SK-N-SH (cell line): ENCODE results near the gene ZFP92. TPM values are rescaled to one million over a fixed set of nuclear protein-coding genes. Genes with fewer than 3 reads are reported as not detected.

ENCODE experiments used
- CTCF ChIA-PET: fragments of 300-600, 350-600 bp; formaldehyde crosslinking; extraction: SDS; loops from one replicate; lab custom pipeline; 2021; lab: Yijun Ruan, JAX
- POLR2A ChIA-PET: fragments of 350-600 bp; sonication (Branson Sonifier 250); formaldehyde crosslinking; extraction: SDS; loops from one replicate; lab custom pipeline; 2020; ENCODE audit warnings: antibody characterized with exemption, inconsistent platforms; lab: Yijun Ruan, JAX
- DNase-seq: peaks from one replicate; pipeline ENCODE4 v3.0.0; 2012
- H2AFZ ChIP-seq: fragments of 200-600 bp; sonication (generic); 2 replicates; pipeline ENCODE4 v1.8.1; 2016; ENCODE audit warnings: antibody characterized with exemption, mild to moderate bottlenecking, low read depth
- H3F3A ChIP-seq: fragments of 200-600 bp; sonication (generic); replicated peaks from 2 replicates; pipeline ENCODE3; 2016; ENCODE audit warnings: antibody characterized with exemption, mild to moderate bottlenecking; ENCODE audit not compliant: insufficient read depth
- H3K27ac ChIP-seq, 2 experiments: fragments of 200-500 bp in 1 of 2; fragments of 200-600 bp in 1 of 2; sonication (Bioruptor generic) in 1 of 2; sonication (generic), shearing (Covaris generic) in 1 of 2; 2 replicates each; pipeline versions ENCODE4 v1.5.1 to v1.6.1; 2014 to 2016; ENCODE audit warnings: low read depth in 2 of 2, inconsistent platforms in 1 of 2, low read length in 1 of 2, mild to moderate bottlenecking in 1 of 2, mixed read lengths in 1 of 2
- H3K27me3 ChIP-seq: fragments of 200-600 bp; sonication (generic), shearing (Covaris generic); 2 replicates; pipeline ENCODE4 v1.6.1; 2016; ENCODE audit warnings: mixed run types; ENCODE audit not compliant: insufficient read depth
- H3K36me3 ChIP-seq, 2 experiments: fragments of 200-500 bp in 1 of 2; fragments of 200-600 bp in 1 of 2; sonication (Bioruptor generic) in 1 of 2; sonication (generic) in 1 of 2; replicated peaks in 1 of 2; 2 replicates each; pipeline versions ENCODE3 to v1.5.1; 2014 to 2016; ENCODE audit warnings: low read length in 1 of 2, mild to moderate bottlenecking in 1 of 2; ENCODE audit not compliant: insufficient read depth in 2 of 2, control insufficient read depth in 1 of 2
- H3K4me1 ChIP-seq, 2 experiments: fragments of 200-500 bp in 1 of 2; fragments of 200-600 bp in 1 of 2; sonication (Bioruptor generic) in 1 of 2; sonication (generic), shearing (Covaris generic) in 1 of 2; 2 replicates each; pipeline versions ENCODE4 v1.5.1 to v1.6.1; 2014 to 2016; ENCODE audit warnings: low read depth in 1 of 2, low read length in 1 of 2, mixed run types in 1 of 2; ENCODE audit not compliant: insufficient read depth in 2 of 2, control insufficient read depth in 1 of 2
- H3K4me2 ChIP-seq: fragments of 200-600 bp; sonication (generic), shearing (Covaris generic); 2 replicates; pipeline ENCODE4 v1.6.1; 2017; ENCODE audit warnings: mixed run types
- H3K4me3 ChIP-seq, 2 experiments: fragments of 200-500 bp in 1 of 2; fragments of 200-600 bp in 1 of 2; sonication (Bioruptor generic) in 1 of 2; sonication (generic), shearing (Covaris generic) in 1 of 2; 2 replicates each; pipeline versions ENCODE4 v1.5.1 to v1.8.1; 2014 to 2016; ENCODE audit warnings: low read depth in 2 of 2, inconsistent platforms in 1 of 2, low read length in 1 of 2, mild to moderate bottlenecking in 1 of 2, mixed read lengths in 1 of 2, moderate library complexity in 1 of 2
- H3K79me2 ChIP-seq: fragments of 200-600 bp; sonication (generic); 2 replicates; pipeline ENCODE4 v1.8.1; 2017; ENCODE audit warnings: mild to moderate bottlenecking; ENCODE audit not compliant: insufficient read depth
- H3K9ac ChIP-seq: fragments of 200-600 bp; sonication (generic); 2 replicates; pipeline ENCODE4 v1.6.1; 2017; ENCODE audit warnings: mixed run types
- H3K9me2 ChIP-seq: fragments of 200-600 bp; sonication (generic); 2 replicates; pipeline ENCODE4 v1.6.1; 2017; ENCODE audit warnings: mixed run types
- H3K9me3 ChIP-seq: fragments of 200-600 bp; sonication (generic); 2 replicates; pipeline ENCODE4 v1.6.1; 2017; ENCODE audit warnings: mixed run types, mild to moderate bottlenecking, moderate library complexity
- H4K20me1 ChIP-seq: fragments of 200-600 bp; sonication (generic); 2 replicates; pipeline ENCODE4 v1.6.1; 2017; ENCODE audit warnings: mild to moderate bottlenecking, mixed run types; ENCODE audit not compliant: insufficient read depth
- CHD2 ChIP-seq: fragments of 150-350 bp; IDR thresholded peaks from 2 replicates; pipeline ENCODE4 v1.6.1; 2018; ENCODE audit warnings: low read length; ENCODE audit not compliant: partially characterized antibody
- ELF1 ChIP-seq: IDR thresholded peaks from 2 replicates; pipeline ENCODE4 v1.4.0; 2012
- EZH2phosphoT487 ChIP-seq: fragments of 200-600 bp; sonication (generic); IDR thresholded peaks from 2 replicates; pipeline ENCODE4 v1.6.1; 2017; ENCODE audit warnings: low read depth, mixed run types, mild to moderate bottlenecking, antibody characterized with exemption, moderate library complexity, borderline replicate concordance
- FOSL2 ChIP-seq: IDR thresholded peaks from 2 replicates; pipeline ENCODE4 v1.4.0; 2012; ENCODE audit warnings: low read depth, mild to moderate bottlenecking, moderate library complexity, borderline replicate concordance
- FOXM1 ChIP-seq: IDR thresholded peaks from 2 replicates; pipeline ENCODE4 v1.4.0; 2012; ENCODE audit warnings: low read depth, mild to moderate bottlenecking
- GABPA ChIP-seq: IDR thresholded peaks from 2 replicates; pipeline ENCODE4 v1.4.0; 2012; ENCODE audit warnings: low read depth, mild to moderate bottlenecking
- JUND ChIP-seq: IDR thresholded peaks from 2 replicates; pipeline ENCODE4 v1.4.0; 2012
- NFIC ChIP-seq: IDR thresholded peaks from 2 replicates; pipeline ENCODE4 v1.4.0; 2012; ENCODE audit warnings: borderline replicate concordance
- RAD21 ChIP-seq: IDR thresholded peaks from 2 replicates; pipeline ENCODE4 v1.6.1; 2012; ENCODE audit warnings: mild to moderate bottlenecking, low read length
- RCOR1 ChIP-seq: fragments of 150-350 bp; IDR thresholded peaks from 2 replicates; pipeline ENCODE4 v1.6.1; 2017; ENCODE audit warnings: antibody characterized with exemption, low read length
- REST ChIP-seq: IDR thresholded peaks from 2 replicates; pipeline ENCODE4 v1.6.1; 2012; ENCODE audit warnings: mild to moderate bottlenecking, low read depth, low read length, moderate library complexity
- RXRA ChIP-seq: IDR thresholded peaks from 2 replicates; pipeline ENCODE4 v1.4.0; 2012; ENCODE audit warnings: low read depth, mild to moderate bottlenecking, borderline replicate concordance
- TAF1 ChIP-seq: IDR thresholded peaks from 2 replicates; pipeline ENCODE4 v1.6.1; 2012; ENCODE audit warnings: low read depth, mild to moderate bottlenecking, low read length, moderate library complexity, borderline replicate concordance
- TCF12 ChIP-seq: IDR thresholded peaks from 2 replicates; pipeline ENCODE4 v1.4.0; 2012
- USF1 ChIP-seq: IDR thresholded peaks from 2 replicates; pipeline ENCODE4 v1.4.0; 2012; ENCODE audit warnings: low read depth, borderline replicate concordance
- YY1 ChIP-seq: IDR thresholded peaks from 2 replicates; pipeline ENCODE4 v1.4.0; 2012; ENCODE audit warnings: low read depth, mild to moderate bottlenecking
- WGBS: methylation state at CpG from one replicate; pipeline ENCODE4 v1.1.6; 2017; ENCODE audit warnings: low lambda C conversion rate; 5-methylcytosine and 5-hydroxymethylcytosine counted together
- polyA plus RNA-seq, 3 experiments: library from polyadenylated mRNA; depleted of rRNA; stranded (reverse); fragments of >200 nt; gene quantifications; 2 replicates each; pipeline ENCODE4 v1.2.3, GENCODE V29; 2012
- TF ChIP-seq, protein P1 (sequence below): IDR thresholded peaks from 2 replicates; pipeline ENCODE4 v1.4.0; 2012; ENCODE audit warnings: low read depth, borderline replicate concordance
- TF ChIP-seq, protein P2 (sequence below): fragments of 200-600 bp; sonication (generic); IDR thresholded peaks from 2 replicates; pipeline ENCODE4 v1.6.1; 2017; ENCODE audit warnings: antibody characterized with exemption, mild to moderate bottlenecking, moderate library complexity

ZFP92 gene
- polyA plus RNA-seq, 1 of the 3 experiments (the other 2 are of a cell fraction): 0.28 TPM

- no peak for TF ChIP-seq REST
- no peak for TF ChIP-seq JUND
- no peak for TF ChIP-seq TAF1
- TF ChIP-seq, protein P1, sequence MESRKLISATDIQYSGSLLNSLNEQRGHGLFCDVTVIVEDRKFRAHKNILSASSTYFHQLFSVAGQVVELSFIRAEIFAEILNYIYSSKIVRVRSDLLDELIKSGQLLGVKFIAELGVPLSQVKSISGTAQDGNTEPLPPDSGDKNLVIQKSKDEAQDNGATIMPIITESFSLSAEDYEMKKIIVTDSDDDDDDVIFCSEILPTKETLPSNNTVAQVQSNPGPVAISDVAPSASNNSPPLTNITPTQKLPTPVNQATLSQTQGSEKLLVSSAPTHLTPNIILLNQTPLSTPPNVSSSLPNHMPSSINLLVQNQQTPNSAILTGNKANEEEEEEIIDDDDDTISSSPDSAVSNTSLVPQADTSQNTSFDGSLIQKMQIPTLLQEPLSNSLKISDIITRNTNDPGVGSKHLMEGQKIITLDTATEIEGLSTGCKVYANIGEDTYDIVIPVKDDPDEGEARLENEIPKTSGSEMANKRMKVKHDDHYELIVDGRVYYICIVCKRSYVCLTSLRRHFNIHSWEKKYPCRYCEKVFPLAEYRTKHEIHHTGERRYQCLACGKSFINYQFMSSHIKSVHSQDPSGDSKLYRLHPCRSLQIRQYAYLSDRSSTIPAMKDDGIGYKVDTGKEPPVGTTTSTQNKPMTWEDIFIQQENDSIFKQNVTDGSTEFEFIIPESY: no peak
- no peak for TF ChIP-seq RAD21
- no peak for TF ChIP-seq YY1
- TF ChIP-seq EZH2phosphoT487: no peak
These were observed 16.7 kb upstream of the ZFP92 start (continued) for GRCh38 chrX:153394612-153395011.

DNA sequence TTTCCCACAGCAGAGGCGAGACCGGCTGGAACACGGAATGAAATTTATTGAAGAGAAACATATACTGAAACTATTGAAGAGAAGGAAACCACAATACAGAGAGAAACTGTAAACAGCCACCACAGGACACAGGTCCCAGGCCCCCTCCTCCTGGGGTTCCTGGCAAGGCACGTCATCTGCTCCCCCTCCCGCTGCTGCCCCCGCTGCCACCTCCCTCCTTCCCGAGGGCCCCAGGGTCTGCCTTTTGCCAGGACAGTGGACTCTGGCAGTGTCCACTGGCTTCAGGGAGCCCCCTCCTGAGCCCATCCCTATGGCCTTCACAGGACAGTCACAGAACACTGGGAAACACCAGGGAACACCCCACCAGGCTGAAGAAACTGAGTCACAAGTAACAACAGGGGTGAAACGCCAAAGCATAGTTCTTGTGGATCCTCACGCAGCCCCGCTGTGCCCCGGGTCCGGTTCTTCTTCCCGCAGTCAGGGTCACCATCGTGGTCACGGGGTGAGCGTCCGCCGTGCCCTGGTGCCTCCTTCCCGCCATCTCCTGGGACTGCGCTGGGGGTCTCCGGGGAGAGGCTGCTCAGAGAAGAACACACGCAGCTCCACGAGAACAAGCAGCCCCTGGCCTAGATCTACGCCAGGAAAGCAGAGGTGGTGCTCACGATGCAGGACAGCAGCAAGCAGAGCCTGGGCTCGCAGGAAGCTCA, 15.5 kb upstream of the ZFP92 start:
- ChIA-PET POLR2A (no interaction called here), CTCF (no interaction called here)
- H3K36me3 ChIP-seq: no peaks in the 10 kb centered on the region
- no peaks in the 10 kb centered on the region for H3K9me2 ChIP-seq
- H3K9ac ChIP-seq: no peak overlapping the region
- peaks cover 3% of the 10 kb centered on the region for H3F3A ChIP-seq
- DNase-seq: no peak
- no peak overlapping the region for H2AFZ ChIP-seq
- H3K4me2 ChIP-seq: no peak overlapping the region
- H3K27ac ChIP-seq: no peak overlapping the region
- TF ChIP-seq RAD21 (no peak), GABPA (no peak), FOSL2 (no peak), YY1 (no peak), RCOR1 (no peak), USF1 (no peak), FOXM1 (no peak), ELF1 (no peak), EZH2phosphoT487 (no peak), RXRA (no peak), NFIC (no peak), TCF12 (no peak), CHD2 (no peak)
- TF ChIP-seq, protein P1: no peak
- TF ChIP-seq, protein P2, sequence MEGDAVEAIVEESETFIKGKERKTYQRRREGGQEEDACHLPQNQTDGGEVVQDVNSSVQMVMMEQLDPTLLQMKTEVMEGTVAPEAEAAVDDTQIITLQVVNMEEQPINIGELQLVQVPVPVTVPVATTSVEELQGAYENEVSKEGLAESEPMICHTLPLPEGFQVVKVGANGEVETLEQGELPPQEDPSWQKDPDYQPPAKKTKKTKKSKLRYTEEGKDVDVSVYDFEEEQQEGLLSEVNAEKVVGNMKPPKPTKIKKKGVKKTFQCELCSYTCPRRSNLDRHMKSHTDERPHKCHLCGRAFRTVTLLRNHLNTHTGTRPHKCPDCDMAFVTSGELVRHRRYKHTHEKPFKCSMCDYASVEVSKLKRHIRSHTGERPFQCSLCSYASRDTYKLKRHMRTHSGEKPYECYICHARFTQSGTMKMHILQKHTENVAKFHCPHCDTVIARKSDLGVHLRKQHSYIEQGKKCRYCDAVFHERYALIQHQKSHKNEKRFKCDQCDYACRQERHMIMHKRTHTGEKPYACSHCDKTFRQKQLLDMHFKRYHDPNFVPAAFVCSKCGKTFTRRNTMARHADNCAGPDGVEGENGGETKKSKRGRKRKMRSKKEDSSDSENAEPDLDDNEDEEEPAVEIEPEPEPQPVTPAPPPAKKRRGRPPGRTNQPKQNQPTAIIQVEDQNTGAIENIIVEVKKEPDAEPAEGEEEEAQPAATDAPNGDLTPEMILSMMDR: no peak
- H3K4me3 ChIP-seq: no peak overlapping the region
- 42% methylated on average over 10 of the region's 26 CpGs for WGBS
- no peaks in the 10 kb centered on the region for H3K4me1 ChIP-seq
- no peaks in the 10 kb centered on the region for H4K20me1 ChIP-seq
- peaks cover 21% of the 10 kb centered on the region for H3K27me3 ChIP-seq
- H3K79me2 ChIP-seq: no peaks in the 10 kb centered on the region
- H3K9me3 ChIP-seq: no peaks in the 10 kb centered on the region
